HepG2 (cell line): ENCODE results near the gene PLA1A. TPM values are rescaled to one million over a fixed set of nuclear protein-coding genes. Genes with fewer than 3 reads are reported as not detected.
A peak's percentile ranks its signal among the peaks of the same experiment; 100 is the strongest.

ENCODE experiments used
- ARHGAP35 ChIP-seq: sonication (generic); formaldehyde crosslinking; IDR thresholded peaks from 2 replicates; pipeline ENCODE4 v1.9.0; 2022; ENCODE audit warnings: mild to moderate bottlenecking, inconsistent platforms, moderate library complexity, missing genetic modification reagents, borderline replicate concordance
- CBX1 ChIP-seq: IDR thresholded peaks from one replicate; pipeline ENCODE4 v1.6.1; 2016; ENCODE audit warnings: antibody characterized with exemption, low read depth
- ELF4 ChIP-seq: sonication (generic); formaldehyde crosslinking; IDR thresholded peaks from 2 replicates; pipeline ENCODE4 v1.5.0; 2020; ENCODE audit warnings: missing genetic modification reagents, mild to moderate bottlenecking, moderate library complexity, borderline replicate concordance
- FOXK2 ChIP-seq: fragments of 450-650 bp; IDR thresholded peaks from 2 replicates; pipeline ENCODE4 v1.6.1; 2016
- GTF3A ChIP-seq: sonication (generic); formaldehyde crosslinking; conservative IDR thresholded peaks from 2 replicates; pipeline ENCODE4 v1.4.0; 2020; ENCODE audit warnings: mild to moderate bottlenecking, missing genetic modification reagents
- KLF11 ChIP-seq: IDR thresholded peaks from 2 replicates; pipeline ENCODE4 v1.6.1; 2016; ENCODE audit warnings: missing compliant biosample characterization
- KMT2A ChIP-seq: sonication (generic); formaldehyde crosslinking; IDR thresholded peaks from 2 replicates; pipeline ENCODE4 v1.4.0; 2020; ENCODE audit warnings: missing genetic modification reagents
- MTA3 ChIP-seq: sonication (generic); formaldehyde crosslinking; IDR thresholded peaks from 2 replicates; pipeline ENCODE4 v1.4.0; 2020; ENCODE audit warnings: missing genetic modification reagents
- MYNN ChIP-seq: sonication (generic); formaldehyde crosslinking; IDR thresholded peaks from 2 replicates; pipeline ENCODE4 v1.4.0; 2020; ENCODE audit warnings: mild to moderate bottlenecking, low read depth, missing genetic modification reagents
- NFRKB ChIP-seq: fragments of 450-650 bp; IDR thresholded peaks from 2 replicates; pipeline ENCODE4 v1.6.1; 2017
- NR3C1 ChIP-seq: sonication (generic); formaldehyde crosslinking; IDR thresholded peaks from 2 replicates; pipeline ENCODE4 v1.4.0; 2020; ENCODE audit warnings: missing genetic modification reagents
- PBX3 ChIP-seq: sonication (generic); formaldehyde crosslinking; IDR thresholded peaks from 2 replicates; pipeline ENCODE4 v1.8.1; 2023; ENCODE audit warnings: missing genetic modification reagents, inconsistent platforms, borderline replicate concordance
- SOX6 ChIP-seq, 2 experiments: fragments of 450-650 bp in 1 of 2; sonication (generic) in 1 of 2; formaldehyde crosslinking in 1 of 2; IDR thresholded peaks; 2 replicates each; pipeline versions ENCODE4 v1.4.0 to v1.6.1; 2017 to 2020; ENCODE audit warnings: antibody characterized with exemption in 1 of 2, mild to moderate bottlenecking in 1 of 2, missing genetic modification reagents in 1 of 2
- SP5 ChIP-seq: IDR thresholded peaks from 2 replicates; pipeline ENCODE4 v1.6.1; 2016; ENCODE audit warnings: low read depth, borderline replicate concordance
- TBL1XR1 ChIP-seq: fragments of 150-350 bp; IDR thresholded peaks from 2 replicates; pipeline ENCODE4 v1.6.1; 2014; ENCODE audit warnings: borderline replicate concordance, low read length; ENCODE audit not compliant: partially characterized antibody
- THAP11 ChIP-seq: IDR thresholded peaks from 2 replicates; pipeline ENCODE4 v1.6.1; 2016; ENCODE audit warnings: missing biosample characterization, missing genetic modification reagents
- TOE1 ChIP-seq: sonication (generic); formaldehyde crosslinking; IDR thresholded peaks from 2 replicates; pipeline ENCODE4 v1.4.0; 2020; ENCODE audit warnings: mild to moderate bottlenecking, missing genetic modification reagents
- ZNF274 ChIP-seq: sonication (generic); formaldehyde crosslinking; IDR thresholded peaks from 2 replicates; pipeline ENCODE4 v1.5.1; 2020; ENCODE audit warnings: mild to moderate bottlenecking, missing genetic modification reagents
- ZNF383 ChIP-seq: sonication (generic); formaldehyde crosslinking; IDR thresholded peaks from 2 replicates; pipeline ENCODE4 v1.4.0; 2020; ENCODE audit warnings: missing genetic modification reagents, mild to moderate bottlenecking, borderline replicate concordance
- ZNF549 ChIP-seq: sonication (generic); formaldehyde crosslinking; IDR thresholded peaks from 2 replicates; pipeline ENCODE4 v1.5.0; 2020; ENCODE audit warnings: missing genetic modification reagents
- polyA plus RNA-seq, 8 experiments: library from polyadenylated mRNA; depleted of rRNA in 3 of 8; stranded (reverse) in 7 of 8; unstranded in 1 of 8; fragments of >200 nt; fragmentation: Illumina TruSeq in 4 of 8; extraction: Trizol in 4 of 8; gene quantifications; 2 replicates each; pipeline versions ENCODE4 v1.2.1 to v1.2.3, GENCODE V29; 2011 to 2016; ENCODE audit warnings: low read depth in 4 of 8, missing spikeins in 1 of 8, mixed read lengths in 1 of 8; ENCODE audit not compliant: insufficient read depth in 1 of 8
- total RNA-seq, 5 experiments: library from RNA; depleted of rRNA; stranded (reverse); fragments of >200 nt; fragmentation: Illumina TruSeq; extraction: Trizol; gene quantifications; 2 replicates each; pipeline ENCODE4 v1.2.3, GENCODE V29; 2016; ENCODE audit warnings: low read depth in 1 of 5
- TF ChIP-seq, protein P1 (sequence below): sonication (generic); formaldehyde crosslinking; IDR thresholded peaks from 2 replicates; pipeline ENCODE4 v1.4.0; 2020; ENCODE audit warnings: missing genetic modification reagents
- TF ChIP-seq, protein P2 (sequence below): IDR thresholded peaks from 2 replicates; pipeline ENCODE4 v1.6.1; 2016
- TF ChIP-seq, protein P3 (sequence below): sonication (generic); formaldehyde crosslinking; IDR thresholded peaks from 2 replicates; pipeline ENCODE4 v1.4.0; 2020; ENCODE audit warnings: missing genetic modification reagents, borderline replicate concordance

The PLA1A gene
- total and polyA plus RNA-seq, 2 of the 13 experiments (the other 11 are each of a cell fraction or from before 2014, with no cell fraction given) = 0.11 to 0.18 TPM

GRCh38 chr3:119676771-119677640, 79.3 kb downstream of the PLA1A start, which contains the start of gene COX17 (continued):
- TF ChIP-seq, protein P1, sequence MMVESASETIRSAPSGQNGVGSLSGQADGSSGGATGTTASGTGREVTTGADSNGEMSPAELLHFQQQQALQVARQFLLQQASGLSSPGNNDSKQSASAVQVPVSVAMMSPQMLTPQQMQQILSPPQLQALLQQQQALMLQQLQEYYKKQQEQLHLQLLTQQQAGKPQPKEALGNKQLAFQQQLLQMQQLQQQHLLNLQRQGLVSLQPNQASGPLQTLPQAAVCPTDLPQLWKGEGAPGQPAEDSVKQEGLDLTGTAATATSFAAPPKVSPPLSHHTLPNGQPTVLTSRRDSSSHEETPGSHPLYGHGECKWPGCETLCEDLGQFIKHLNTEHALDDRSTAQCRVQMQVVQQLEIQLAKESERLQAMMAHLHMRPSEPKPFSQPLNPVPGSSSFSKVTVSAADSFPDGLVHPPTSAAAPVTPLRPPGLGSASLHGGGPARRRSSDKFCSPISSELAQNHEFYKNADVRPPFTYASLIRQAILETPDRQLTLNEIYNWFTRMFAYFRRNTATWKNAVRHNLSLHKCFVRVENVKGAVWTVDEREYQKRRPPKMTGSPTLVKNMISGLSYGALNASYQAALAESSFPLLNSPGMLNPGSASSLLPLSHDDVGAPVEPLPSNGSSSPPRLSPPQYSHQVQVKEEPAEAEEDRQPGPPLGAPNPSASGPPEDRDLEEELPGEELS = peak; percentile 53; the same call in 1 of the 2 replicates
- peak; percentile 81 for TF ChIP-seq KLF11
- no peak for TF ChIP-seq MTA3 (CRISPR knock-in tag)
- TF ChIP-seq MYNN (CRISPR knock-in tag) = no peak
- TF ChIP-seq SOX6 (IDR thresholded peaks at IDR 0.05) = no peak
- peak; percentile 55; the same call in 1 of the 2 replicates for TF ChIP-seq SOX6 (CRISPR knock-in tag; IDR thresholded peaks at IDR 0.05)
- no peak for TF ChIP-seq ZNF383 (CRISPR knock-in tag)
- TF ChIP-seq CBX1 = no peak
- TF ChIP-seq PBX3 (CRISPR knock-in tag) = no peak; the same call in 1 of the 2 replicates
- TF ChIP-seq ZNF549 = no peak
- peak; percentile 71; the same call in 1 of the 2 replicates for TF ChIP-seq ZNF274 (CRISPR knock-in tag)
- TF ChIP-seq TBL1XR1 = no peak
- peak; percentile 97 for TF ChIP-seq ELF4 (CRISPR knock-in tag)
- peak; percentile 82 for TF ChIP-seq KMT2A (CRISPR knock-in tag)
- no peak for TF ChIP-seq NR3C1
- no peak for TF ChIP-seq GTF3A (CRISPR knock-in tag)
- TF ChIP-seq NFRKB = no peak
- TF ChIP-seq, protein P2, sequence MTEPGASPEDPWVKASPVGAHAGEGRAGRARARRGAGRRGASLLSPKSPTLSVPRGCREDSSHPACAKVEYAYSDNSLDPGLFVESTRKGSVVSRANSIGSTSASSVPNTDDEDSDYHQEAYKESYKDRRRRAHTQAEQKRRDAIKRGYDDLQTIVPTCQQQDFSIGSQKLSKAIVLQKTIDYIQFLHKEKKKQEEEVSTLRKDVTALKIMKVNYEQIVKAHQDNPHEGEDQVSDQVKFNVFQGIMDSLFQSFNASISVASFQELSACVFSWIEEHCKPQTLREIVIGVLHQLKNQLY = no peak
- TF ChIP-seq TOE1 (CRISPR knock-in tag) = no peak
- peak; percentile 85 for TF ChIP-seq THAP11 (CRISPR knock-in tag)
- no peak for TF ChIP-seq ARHGAP35
- TF ChIP-seq, protein P3, sequence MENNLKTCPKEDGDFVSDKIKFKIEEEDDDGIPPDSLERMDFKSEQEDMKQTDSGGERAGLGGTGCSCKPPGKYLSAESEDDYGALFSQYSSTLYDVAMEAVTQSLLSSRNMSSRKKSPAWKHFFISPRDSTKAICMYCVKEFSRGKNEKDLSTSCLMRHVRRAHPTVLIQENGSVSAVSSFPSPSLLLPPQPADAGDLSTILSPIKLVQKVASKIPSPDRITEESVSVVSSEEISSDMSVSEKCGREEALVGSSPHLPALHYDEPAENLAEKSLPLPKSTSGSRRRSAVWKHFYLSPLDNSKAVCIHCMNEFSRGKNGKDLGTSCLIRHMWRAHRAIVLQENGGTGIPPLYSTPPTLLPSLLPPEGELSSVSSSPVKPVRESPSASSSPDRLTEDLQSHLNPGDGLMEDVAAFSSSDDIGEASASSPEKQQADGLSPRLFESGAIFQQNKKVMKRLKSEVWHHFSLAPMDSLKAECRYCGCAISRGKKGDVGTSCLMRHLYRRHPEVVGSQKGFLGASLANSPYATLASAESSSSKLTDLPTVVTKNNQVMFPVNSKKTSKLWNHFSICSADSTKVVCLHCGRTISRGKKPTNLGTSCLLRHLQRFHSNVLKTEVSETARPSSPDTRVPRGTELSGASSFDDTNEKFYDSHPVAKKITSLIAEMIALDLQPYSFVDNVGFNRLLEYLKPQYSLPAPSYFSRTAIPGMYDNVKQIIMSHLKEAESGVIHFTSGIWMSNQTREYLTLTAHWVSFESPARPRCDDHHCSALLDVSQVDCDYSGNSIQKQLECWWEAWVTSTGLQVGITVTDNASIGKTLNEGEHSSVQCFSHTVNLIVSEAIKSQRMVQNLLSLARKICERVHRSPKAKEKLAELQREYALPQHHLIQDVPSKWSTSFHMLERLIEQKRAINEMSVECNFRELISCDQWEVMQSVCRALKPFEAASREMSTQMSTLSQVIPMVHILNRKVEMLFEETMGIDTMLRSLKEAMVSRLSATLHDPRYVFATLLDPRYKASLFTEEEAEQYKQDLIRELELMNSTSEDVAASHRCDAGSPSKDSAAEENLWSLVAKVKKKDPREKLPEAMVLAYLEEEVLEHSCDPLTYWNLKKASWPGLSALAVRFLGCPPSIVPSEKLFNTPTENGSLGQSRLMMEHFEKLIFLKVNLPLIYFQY (CRISPR knock-in tag) = peak; percentile 43; the same call in 1 of the 2 replicates
- TF ChIP-seq SP5 = peak; percentile 20; the same call in 1 of the 2 replicates
- peak; percentile 51; the same call in 1 of the 2 replicates for TF ChIP-seq FOXK2
